SKM-1 treated with dmso at 0.1 percent for 144 hours (cell line): ENCODE results near the gene P2RY8.
"Not testable (repeated sequence)": the region's sequence is repeated elsewhere in the genome, so short reads cannot be mapped to it uniquely, and the experiment has no call there.

Experiments used
- DNase-seq: peaks from one replicate; lab custom pipeline; 2025; ENCODE audit not compliant: unreplicated experiment; lab: John Stamatoyannopoulos, UW

The P2RY8 gene

GRCh38 chrX:1487401-1487800, 49.6 kb downstream of the P2RY8 start:
- DNase-seq = no peak

- no peak for DNase-seq
Measured at GRCh38 chrX:1486749-1487361, 50.1 kb downstream of the P2RY8 start.

DNA sequence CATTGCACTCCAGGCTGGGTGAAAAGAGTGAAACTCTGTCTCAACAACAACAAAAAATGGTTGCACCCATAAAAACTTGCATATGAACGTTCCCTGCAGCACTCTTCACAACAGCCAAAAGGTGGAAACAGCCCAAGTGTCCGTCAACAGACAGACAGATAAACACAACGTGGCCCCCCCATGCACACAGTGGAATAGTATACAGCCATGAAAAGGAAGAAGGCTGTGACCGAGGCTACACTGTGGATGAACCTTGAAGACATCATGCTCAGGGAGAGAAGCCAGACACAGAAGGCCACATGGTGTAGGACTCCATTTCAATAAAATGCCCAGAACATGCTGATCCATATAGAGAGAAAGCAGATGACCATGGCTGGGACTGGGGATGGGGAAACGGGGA, 50.8 kb downstream of the P2RY8 start:
- no peak for DNase-seq

DNA sequence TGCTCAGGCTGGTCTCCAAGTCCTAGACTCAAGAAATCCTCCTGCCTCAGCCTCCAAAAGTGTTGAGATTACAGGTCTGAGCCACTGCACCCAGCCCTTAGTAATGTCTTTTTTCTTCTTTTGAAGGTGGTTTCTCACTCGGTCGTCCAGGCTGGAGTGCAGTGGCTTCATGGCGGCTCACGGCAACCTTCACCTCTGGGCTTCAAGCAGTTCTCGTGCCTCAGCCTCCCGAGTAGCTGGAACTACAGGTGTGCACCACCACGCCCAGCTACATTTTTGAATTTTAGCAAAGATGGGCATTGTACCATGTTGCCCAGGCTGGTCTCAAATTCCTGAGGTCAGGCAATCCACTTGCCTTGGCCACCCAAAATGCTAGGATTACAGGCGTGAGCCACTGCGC, 52.0 kb downstream of the P2RY8 start:
- DNase-seq = no peak

DNA sequence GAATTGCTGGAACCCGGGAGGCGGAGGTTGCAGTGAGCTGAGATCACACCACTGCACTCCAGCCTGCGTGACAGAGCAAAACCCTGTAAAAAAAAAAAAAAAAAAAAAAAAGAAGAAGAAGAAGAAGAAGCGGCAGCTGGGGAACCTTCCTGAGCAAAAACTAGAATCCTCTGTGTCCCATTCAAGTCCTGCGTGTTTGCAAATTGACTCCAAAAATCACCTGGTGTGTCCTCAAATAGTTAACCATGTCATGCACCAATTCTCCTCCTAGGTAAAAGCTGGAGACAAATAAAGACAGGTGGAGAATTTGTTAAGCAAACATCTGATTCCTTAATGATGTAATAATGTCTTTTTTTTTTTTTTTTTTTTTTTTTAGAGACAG, 52.4 kb downstream of the P2RY8 start:
- DNase-seq = no peak

DNA sequence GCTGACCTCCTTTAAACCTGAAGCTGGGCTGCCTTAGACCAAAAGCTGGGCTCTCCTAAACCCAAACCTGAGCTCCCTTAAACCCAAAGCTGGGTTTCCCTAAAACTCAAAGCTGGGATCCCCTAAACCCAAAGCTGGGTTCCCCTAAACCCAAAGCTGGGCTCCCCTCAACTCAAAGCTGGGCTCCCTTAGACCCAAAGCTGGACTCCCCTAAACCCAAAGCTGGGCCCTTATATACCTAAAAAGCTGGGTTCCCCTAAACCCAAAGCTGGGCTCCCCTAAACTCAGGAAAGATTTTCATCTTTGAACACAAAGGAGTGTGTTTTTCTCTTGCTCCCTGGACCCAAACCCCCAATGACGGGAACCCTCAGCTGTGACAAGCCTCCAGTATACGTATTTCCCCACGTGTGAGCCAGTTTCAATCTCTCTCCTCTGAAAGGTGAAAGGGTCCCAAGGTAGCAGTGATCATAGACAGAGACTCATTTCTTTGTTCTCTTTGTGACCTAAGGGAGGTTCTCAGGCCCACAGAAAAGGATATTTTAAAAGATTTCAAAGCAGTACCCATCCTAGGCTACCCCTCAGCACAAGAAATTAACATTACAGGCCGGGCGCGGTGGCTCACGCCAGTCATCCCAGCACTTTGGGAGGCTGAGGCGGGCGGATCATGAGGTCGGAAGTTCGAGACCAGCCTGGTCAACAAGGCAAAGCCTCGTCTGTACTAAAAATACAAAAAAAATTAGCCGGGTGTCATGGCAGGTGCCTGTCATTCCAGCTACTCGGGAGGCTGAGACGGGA, 52.9 kb downstream of the P2RY8 start:
- no peak for DNase-seq

- not testable (repeated sequence) for DNase-seq
Measured at GRCh38 chrX:1482530-1482928, 54.5 kb downstream of the P2RY8 start.

DNA sequence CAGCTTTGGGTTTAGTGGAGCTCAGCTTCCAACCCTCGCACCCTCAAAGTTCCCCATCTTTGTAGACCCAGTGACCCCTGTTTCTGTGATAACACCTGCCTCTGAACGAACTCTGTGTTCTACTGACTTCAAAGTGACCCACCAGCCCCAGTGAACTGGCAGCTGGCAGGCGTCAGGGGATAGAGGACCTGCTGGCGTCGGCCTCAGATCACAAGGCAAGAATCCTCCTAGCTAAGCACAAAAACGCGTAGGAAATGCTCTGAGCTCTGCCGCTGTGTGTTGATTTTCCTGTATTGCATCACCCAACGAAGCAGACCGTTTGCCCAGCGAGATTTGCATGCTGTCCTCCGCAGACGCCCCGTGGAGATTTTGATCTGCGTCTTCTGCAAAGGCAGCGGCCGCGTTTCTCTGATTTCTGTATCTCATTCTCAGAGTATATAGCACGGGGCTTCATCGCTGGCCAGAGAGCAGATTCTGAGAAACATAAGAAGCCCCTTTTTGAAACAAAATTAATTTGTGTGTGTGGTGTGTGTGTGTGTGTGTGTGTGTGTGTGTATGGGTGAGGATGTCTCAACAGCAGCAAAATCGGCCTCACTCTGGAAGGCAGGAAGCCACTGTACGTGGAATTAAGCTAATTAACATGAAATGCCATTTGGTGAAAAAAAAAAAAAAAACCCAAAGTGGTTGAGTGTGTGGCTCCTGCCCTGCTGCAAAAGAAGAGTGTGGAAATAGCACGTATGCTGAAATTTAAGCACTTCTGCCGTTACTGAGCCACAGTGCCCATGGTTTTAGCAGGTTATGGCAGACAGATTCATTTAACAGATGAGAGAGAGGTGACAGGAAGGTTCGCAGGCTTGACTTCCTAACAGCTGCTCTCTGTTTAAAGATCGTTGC, 55.1 kb downstream of the P2RY8 start:
- DNase-seq = no peak

DNA sequence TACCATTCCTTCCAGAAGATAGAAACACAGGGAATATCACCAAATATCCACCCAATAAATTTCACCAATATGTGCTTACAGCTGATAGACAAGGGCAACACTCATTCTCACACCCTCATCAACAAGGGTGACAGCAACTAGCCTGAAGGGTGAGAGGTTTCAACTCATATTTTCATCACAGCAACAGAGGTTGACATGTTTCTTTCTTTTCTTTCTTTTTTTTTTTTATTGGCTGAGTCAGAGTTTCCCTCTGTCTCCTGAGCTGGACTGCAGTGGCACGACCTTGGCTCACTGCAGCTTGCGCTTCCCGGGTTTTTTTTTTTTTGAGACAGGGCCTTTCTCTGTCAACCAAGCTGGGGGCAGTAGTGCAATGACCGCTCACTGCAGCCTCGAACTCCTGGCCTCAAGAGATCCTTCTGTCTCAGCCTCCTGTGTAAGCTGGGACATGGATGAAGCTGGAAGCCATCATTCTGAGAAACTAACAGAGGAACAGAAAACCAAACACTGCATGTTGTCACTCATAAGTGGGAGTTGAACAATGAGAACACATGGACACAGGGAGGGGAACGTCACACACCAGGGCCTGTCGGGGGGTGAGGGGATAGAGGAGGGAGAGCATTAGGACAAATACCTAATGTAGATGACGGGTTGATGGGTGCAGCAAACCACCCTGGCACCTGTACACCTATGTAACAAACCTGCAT, 56.8 kb downstream of the P2RY8 start:
- DNase-seq = no peak

- DNase-seq = no peak
Measured at GRCh38 chrX:1477801-1478458, 59.1 kb downstream of the P2RY8 start.

- DNase-seq = no peak
Measured at GRCh38 chrX:1477229-1477628, 59.8 kb downstream of the P2RY8 start.

DNA sequence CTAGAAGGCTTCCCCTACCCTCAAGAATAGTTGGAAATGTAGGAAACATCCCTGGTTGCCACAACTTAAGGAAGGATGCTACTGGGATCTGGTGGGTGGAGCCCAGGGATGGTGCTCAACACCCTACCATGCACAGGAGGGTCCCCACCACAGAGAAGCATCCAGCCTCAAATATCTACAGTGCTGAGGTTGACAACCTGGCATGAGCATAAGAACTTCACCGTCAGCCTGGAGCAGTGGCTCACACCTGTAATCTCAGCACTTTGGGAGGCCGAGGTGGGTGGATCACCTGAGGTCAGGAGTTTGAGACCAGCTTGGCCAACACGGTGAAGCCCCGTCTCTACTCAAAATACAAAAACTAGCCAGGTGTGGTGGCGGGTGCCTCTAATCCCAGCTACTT, 60.3 kb downstream of the P2RY8 start:
- DNase-seq = no peak

DNA sequence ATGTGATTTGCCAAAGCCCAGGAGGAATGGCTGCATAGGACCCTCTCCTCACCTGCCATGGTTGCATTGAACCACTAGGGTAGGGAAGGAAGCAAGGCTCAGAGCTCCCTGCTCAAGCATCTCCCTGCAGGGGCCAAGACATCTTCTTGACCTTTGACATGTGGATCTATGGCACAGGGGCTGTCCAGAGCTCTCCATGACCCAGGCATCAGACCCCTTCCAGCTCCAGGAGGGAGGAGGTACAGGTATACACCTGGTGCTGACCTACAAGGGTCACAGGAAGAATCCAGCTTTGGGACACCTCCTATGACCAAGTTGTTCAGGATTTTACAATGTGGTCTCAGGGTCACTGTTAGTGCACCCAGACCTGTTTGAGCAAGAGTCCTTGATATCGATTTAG, 61.1 kb downstream of the P2RY8 start:
- DNase-seq = no peak

GRCh38 chrX:1475481-1475880, 61.5 kb downstream of the P2RY8 start:
- DNase-seq = no peak

DNA sequence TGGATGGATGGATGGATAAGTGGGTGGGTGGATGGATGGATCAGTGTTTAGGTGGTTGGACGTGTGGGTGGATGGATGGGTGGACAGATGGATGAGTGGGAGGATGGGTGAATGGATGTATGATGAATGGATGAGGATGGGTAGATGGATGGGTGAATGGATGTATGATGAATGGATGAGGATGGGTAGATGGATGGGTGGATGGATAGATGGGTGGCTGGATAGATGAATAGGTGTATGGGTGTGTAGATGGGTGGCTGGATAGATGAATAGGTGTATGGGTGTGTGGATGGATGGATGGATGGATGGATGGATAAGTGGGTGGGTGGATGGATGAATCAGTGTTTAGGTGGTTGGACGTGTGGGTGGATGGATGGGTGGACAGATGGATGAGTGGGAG, 62.4 kb downstream of the P2RY8 start:
- not testable (repeated sequence) for DNase-seq

GRCh38 chrX:1472975-1473374, 64.0 kb downstream of the P2RY8 start:
- no peak for DNase-seq

- peak; percentile 69 for DNase-seq
Measured at GRCh38 chrX:1468250-1468772, 68.7 kb downstream of the P2RY8 start.

DNA sequence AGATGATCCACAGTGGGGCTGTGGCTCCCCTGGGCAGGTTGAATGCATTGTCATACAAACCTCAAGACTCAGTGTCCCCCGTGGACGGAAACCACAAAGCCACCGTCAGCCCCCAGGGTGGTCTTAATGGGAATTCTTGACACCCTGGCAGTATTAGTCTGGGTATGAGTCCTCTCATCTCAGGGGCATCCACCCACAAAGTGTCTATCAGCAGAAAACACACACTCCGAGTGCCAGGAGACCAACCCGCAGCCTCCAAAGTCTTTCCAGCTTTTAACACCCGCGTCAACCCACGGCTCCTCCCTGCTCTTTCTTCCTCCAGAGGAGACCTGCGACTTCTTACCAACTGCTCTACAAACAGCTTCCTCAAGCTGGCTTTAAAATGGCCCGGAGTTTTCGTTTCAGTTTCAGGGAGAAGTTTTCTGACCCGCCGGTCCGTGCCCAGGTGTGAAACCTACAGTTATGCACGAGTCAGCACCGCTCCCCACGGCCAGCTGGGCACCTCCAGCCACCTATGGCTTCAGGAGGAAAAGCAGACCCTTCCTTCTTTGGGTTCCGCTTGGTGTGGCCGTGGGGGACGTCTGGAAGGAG, 69.9 kb downstream of the P2RY8 start:
- no peak for DNase-seq

DNA sequence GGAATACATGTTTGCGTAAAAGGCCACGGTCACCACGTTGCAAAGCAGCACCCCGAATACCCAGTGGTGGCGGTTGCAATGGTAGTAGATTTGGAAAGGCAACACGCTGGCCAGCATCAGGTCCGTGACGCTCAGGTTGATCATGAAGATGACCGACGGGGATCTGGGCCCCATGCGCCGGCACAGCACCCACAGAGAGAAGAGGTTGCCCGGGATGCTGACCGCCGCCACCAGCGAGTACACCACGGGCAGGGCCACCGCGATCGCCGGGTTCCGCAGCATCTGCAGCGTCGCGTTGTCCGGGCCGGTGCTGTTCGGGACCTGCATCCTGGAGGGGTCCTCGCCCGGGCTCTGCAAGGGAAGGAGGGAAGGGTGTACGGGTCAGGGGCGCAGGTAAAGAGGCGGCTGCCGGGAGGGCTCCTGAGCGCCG, 70.7 kb downstream of the P2RY8 start:
- DNase-seq = no peak
